Ishikawa (cell line): Measurements from ENCODE around the gene AIPL1.

ENCODE experiments used
- CEBPB ChIP-seq: IDR thresholded peaks from 2 replicates; pipeline ENCODE4 v1.6.1; 2012
- CREB1 ChIP-seq: IDR thresholded peaks from 2 replicates; pipeline ENCODE4 v1.6.1; 2012; ENCODE audit warnings: low read depth
- EGR1 ChIP-seq: IDR thresholded peaks from 2 replicates; pipeline ENCODE4 v1.6.1; 2012
- FOXM1 ChIP-seq: IDR thresholded peaks from 2 replicates; pipeline ENCODE4 v1.6.1; 2012; ENCODE audit warnings: low read depth, borderline replicate concordance
- RAD21 ChIP-seq: IDR thresholded peaks from 2 replicates; pipeline ENCODE4 v1.6.1; 2012; ENCODE audit warnings: low read depth
- TCF12 ChIP-seq: IDR thresholded peaks from 2 replicates; pipeline ENCODE4 v1.6.1; 2012; ENCODE audit warnings: low read depth
- USF1 ChIP-seq: IDR thresholded peaks from 2 replicates; pipeline ENCODE4 v1.6.1; 2012
- ZBTB7A ChIP-seq: IDR thresholded peaks from 2 replicates; pipeline ENCODE4 v1.6.1; 2012; ENCODE audit warnings: low read depth
- TF ChIP-seq, protein P1 (sequence below): IDR thresholded peaks from 2 replicates; pipeline ENCODE4 v1.6.1; 2012

DNA sequence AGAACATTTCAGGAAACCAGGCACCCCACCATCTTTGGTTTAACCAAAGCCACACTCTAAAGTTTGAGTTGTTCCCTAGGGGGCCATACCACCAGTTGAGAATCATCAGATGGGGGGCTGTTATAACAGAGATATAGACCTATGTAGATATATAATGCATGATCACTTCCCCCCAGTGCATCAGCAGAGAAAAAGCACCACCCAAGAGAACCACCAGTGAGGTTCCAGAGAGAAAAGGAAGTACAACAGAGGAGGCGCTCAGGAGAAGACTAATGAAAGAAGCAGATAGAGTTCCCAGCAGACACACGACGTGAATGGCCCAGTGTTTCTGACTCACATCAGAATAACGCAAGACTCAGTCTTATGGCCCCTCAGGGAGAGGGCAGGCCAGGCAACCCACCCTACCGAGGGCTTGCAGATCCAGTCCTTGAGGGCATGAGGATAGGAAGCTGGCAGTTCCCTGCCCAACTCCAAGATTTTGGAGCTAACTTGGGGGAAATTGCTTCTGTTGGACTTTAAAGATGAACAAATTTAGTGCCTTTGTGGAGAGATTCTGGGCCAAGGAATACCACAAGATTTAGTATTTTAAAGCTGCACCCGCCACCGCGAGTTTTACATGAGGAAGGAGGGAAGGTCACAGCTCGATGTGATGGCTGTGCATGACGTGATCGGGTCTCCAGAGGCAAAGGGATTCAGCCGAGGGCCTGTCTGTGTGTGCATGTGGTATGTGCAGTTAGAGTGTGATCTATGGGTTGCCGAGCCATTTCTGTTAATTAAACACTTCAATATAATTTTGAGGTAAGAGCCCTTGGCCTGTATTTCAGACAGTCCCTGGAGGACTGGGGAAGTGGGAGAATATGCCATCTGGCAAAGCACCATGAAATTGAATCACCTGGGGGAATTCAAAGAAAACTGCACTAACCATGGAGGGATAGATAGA, 53.1 kb downstream of the AIPL1 start:
- TF ChIP-seq EGR1 (no peak), RAD21 (no peak), TCF12 (no peak), FOXM1 (no peak), USF1 (no peak), CEBPB (no peak), CREB1 (no peak), ZBTB7A (no peak)
- TF ChIP-seq, protein P1, sequence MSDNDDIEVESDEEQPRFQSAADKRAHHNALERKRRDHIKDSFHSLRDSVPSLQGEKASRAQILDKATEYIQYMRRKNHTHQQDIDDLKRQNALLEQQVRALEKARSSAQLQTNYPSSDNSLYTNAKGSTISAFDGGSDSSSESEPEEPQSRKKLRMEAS = no peak
